ENCODE measurements around the gene ITGA11. TPM values are rescaled to one million over a fixed set of nuclear protein-coding genes. Genes with fewer than 3 reads are reported as not detected.
A peak's percentile ranks its signal among the peaks of the same experiment; 100 is the strongest.

The ITGA11 gene
- total and polyA plus RNA-seq, 2 experiments from 2014 or later = 0.03 to 0.40 TPM

GRCh38 chr15:68356778-68357177 lies 75.2 kb downstream of the ITGA11 start:
- Mint-ChIP-seq H3K9me3 (peaks cover 17% of the 10 kb centered on the region; the same call in 2 of the 3 replicates), H3K4me1 (no peaks in the 10 kb centered on the region), H3K27me3 (ENCODE audit: insufficient read depth, low read depth, poor library complexity) (peaks cover 2% of the 10 kb centered on the region), H3K36me3 (ENCODE audit: low read depth) (peaks cover 10% of the 10 kb centered on the region; the same call in 2 of the 3 replicates), H3K4me3 (no peak overlapping the region), H3K27ac (no peak overlapping the region)
- no peaks in the 10 kb centered on the region for H3K36me3 ChIP-seq (ENCODE audit: insufficient read depth)
- no peak overlapping the region for H3K27ac ChIP-seq (ENCODE audit: low read depth)
- H3K9me2 ChIP-seq (ENCODE audit: insufficient read depth) = no peaks in the 10 kb centered on the region
- H3K4me2 ChIP-seq = no peak overlapping the region
- H4K20me1 ChIP-seq (replicated peaks; ENCODE audit: insufficient read depth) = no peaks in the 10 kb centered on the region
- H3K4me3 ChIP-seq = no peak overlapping the region
- H3K79me2 ChIP-seq (replicated peaks; ENCODE audit: insufficient read depth) = no peaks in the 10 kb centered on the region
- ATAC-seq (no peak), DNase-seq (ENCODE audit: low spot score) (no peak)
- H3F3A ChIP-seq (replicated peaks; ENCODE audit: low read depth) = no peaks in the 10 kb centered on the region
- H3K4me1 ChIP-seq (ENCODE audit: insufficient read depth) = no peaks in the 10 kb centered on the region
- TF ChIP-seq ZNF462 (CRISPR knock-in tag; IDR thresholded peaks at IDR 0.05) (no peak), ZNF331 (CRISPR knock-in tag; IDR thresholded peaks at IDR 0.05; ENCODE audit: low read depth) (peak; percentile 98)
- no peak overlapping the region for H2AFZ ChIP-seq
- H3K27me3 ChIP-seq (ENCODE audit: insufficient read depth) = no peaks in the 10 kb centered on the region

GRCh38 chr15:68354923-68355322 lies 77.0 kb downstream of the ITGA11 start:
- H3K79me2 ChIP-seq (replicated peaks; ENCODE audit: insufficient read depth) = no peaks in the 10 kb centered on the region
- no peak overlapping the region for H3K4me3 Mint-ChIP-seq
- H3K27me3 Mint-ChIP-seq (ENCODE audit: insufficient read depth, low read depth, poor library complexity) = peaks cover 5% of the 10 kb centered on the region
- H3K4me2 ChIP-seq = no peak overlapping the region
- H3K9me2 ChIP-seq (ENCODE audit: insufficient read depth) = no peaks in the 10 kb centered on the region
- H3K27me3 ChIP-seq (ENCODE audit: insufficient read depth) = no peaks in the 10 kb centered on the region
- H3K4me3 ChIP-seq = no peak overlapping the region
- H3K9me3 Mint-ChIP-seq = peaks cover 17% of the 10 kb centered on the region; the same call in 2 of the 3 replicates
- DNase-seq (ENCODE audit: low spot score) = no peak
- no peaks in the 10 kb centered on the region for H3K4me1 Mint-ChIP-seq
- no peaks in the 10 kb centered on the region for H3K4me1 ChIP-seq (ENCODE audit: insufficient read depth)
- H3K27ac Mint-ChIP-seq = no peak overlapping the region
- no peak overlapping the region for H3K27ac ChIP-seq (ENCODE audit: low read depth)
- H3K36me3 ChIP-seq (ENCODE audit: insufficient read depth) = no peaks in the 10 kb centered on the region
- H3F3A ChIP-seq (replicated peaks; ENCODE audit: low read depth) = no peaks in the 10 kb centered on the region
- no peak overlapping the region for H2AFZ ChIP-seq
- no peak for ATAC-seq
- no peaks in the 10 kb centered on the region for H4K20me1 ChIP-seq (replicated peaks; ENCODE audit: insufficient read depth)
- peaks cover 10% of the 10 kb centered on the region; the same call in 2 of the 3 replicates for H3K36me3 Mint-ChIP-seq (ENCODE audit: low read depth)
- no peak for TF ChIP-seq ZNF462 (CRISPR knock-in tag; IDR thresholded peaks at IDR 0.05)
- TF ChIP-seq, protein P1, sequence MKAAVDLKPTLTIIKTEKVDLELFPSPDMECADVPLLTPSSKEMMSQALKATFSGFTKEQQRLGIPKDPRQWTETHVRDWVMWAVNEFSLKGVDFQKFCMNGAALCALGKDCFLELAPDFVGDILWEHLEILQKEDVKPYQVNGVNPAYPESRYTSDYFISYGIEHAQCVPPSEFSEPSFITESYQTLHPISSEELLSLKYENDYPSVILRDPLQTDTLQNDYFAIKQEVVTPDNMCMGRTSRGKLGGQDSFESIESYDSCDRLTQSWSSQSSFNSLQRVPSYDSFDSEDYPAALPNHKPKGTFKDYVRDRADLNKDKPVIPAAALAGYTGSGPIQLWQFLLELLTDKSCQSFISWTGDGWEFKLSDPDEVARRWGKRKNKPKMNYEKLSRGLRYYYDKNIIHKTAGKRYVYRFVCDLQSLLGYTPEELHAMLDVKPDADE (IDR thresholded peaks at IDR 0.05) = no peak
- TF ChIP-seq EZH2phosphoT487 (IDR thresholded peaks at IDR 0.05; ENCODE audit: unreplicated experiment) = no peak
- no peak for TF ChIP-seq ZNF114 (CRISPR knock-in tag; IDR thresholded peaks at IDR 0.05)

Data from GM23338 (cell line).